ENCODE data around the gene SAPCD2.

SAPCD2 gene

DNA sequence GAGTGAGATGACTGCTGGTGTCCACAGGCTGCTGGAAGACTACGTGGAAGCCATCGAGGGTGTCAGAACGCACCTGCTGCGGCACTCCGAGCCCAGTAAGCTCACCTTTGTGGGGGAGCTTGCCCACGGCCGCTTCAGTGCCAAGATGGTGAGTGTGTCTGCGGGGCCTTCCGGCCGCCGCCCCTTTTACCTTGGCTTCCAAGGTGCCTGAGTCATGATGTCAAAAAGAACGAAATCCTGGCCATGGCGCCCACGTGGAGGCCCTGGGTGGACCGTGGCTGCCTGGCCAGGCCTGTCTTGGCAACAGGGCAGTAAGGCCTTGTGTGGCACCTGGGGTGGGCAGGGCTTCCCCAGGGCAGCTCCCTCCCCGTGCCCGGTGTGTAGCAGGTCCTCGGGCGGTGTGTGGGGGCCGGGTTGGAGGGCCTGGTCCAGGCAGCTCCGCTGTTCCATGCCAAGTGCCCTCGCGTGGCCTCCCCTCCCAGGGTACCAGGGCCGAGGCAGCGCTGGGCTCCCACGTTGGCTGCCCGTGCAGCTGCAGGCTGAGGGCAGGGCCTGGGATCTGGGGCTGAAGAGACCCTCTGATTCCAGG, 36.4 kb upstream of the SAPCD2 start:
- Histone ChIP-seq H3K9me3 (ENCODE audit: control insufficient read depth in 1 of 2, low read length in 2 of 2) (peaks cover 4 to 12% of the 10 kb centered on the region in 2 donors), H3K9ac (ENCODE audit: low read depth in 1 of 2, low read length in 2 of 2) (no peak overlapping the region), H3K4me1 (ENCODE audit: control insufficient read depth in 1 of 2, insufficient read depth in 2 of 2, low read length in 2 of 2) (no peaks in the 10 kb centered on the region), H3K27ac (ENCODE audit: low read depth, low read length) (no peak overlapping the region), H3K4me3 (ENCODE audit: low read depth in 1 of 2, low read length in 2 of 2) (no peak overlapping the region), H3K27me3 (ENCODE audit: control insufficient read depth in 1 of 2, insufficient read depth in 2 of 2, low read length in 2 of 2) (no peaks in the 10 kb centered on the region), H3K36me3 (ENCODE audit: control insufficient read depth in 1 of 2, insufficient read depth in 2 of 2, low read length in 2 of 2) (peaks cover 30 to 84% of the 10 kb centered on the region in 2 donors)

DNA sequence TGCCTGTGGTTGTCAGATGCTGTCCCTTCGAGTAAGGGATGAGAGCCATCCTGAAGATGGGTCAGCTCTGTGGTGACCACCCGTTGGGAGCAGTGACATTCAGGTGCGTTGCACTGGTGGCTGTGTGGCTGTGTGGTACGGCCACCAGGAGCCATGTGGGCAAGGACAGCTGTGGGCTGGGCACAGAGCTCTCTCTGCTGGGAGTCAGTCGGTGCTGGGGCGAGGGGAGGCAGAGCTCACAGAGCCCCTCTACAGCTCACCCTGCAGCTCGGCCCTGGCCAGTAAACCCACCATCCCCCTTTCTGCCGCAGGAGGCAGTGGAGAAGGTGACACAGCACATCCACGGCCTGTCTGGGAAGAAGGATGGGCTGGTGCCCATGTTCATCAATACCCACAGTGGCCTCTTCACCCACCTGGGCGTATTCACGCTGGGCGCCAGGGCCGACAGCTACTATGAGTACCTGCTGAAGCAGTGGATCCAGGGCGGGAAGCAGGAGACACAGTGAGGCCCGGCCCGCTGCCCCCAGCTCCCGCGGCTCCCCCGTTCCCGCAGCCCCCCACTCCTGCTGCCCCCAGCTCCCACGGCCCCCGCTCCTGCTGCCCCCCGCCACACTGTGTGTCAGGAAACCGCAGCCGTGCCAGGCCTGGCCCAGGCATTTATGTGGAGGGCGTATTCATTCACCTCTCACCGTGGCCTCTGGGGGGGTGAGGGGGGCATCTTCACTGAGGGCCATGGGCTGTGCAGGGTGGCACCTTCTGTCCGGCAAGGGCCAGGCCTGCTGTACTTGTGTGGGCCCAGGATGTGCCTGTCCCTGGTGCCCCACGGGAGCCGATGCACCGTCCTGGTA, 35.7 kb upstream of the SAPCD2 start:
- Histone ChIP-seq H3K36me3 (ENCODE audit: control insufficient read depth in 1 of 2, insufficient read depth in 2 of 2, low read length in 2 of 2) (peaks cover 37 to 91% of the 10 kb centered on the region in 2 donors), H3K4me3 (ENCODE audit: low read depth in 1 of 2, low read length in 2 of 2) (no peak overlapping the region), H3K9me3 (ENCODE audit: control insufficient read depth in 1 of 2, low read length in 2 of 2) (peaks cover 4 to 12% of the 10 kb centered on the region in 2 donors), H3K4me1 (ENCODE audit: control insufficient read depth in 1 of 2, insufficient read depth in 2 of 2, low read length in 2 of 2) (no peaks in the 10 kb centered on the region), H3K27ac (ENCODE audit: low read depth, low read length) (no peak overlapping the region), H3K27me3 (ENCODE audit: control insufficient read depth in 1 of 2, insufficient read depth in 2 of 2, low read length in 2 of 2) (no peaks in the 10 kb centered on the region), H3K9ac (ENCODE audit: low read depth in 1 of 2, low read length in 2 of 2) (no peak overlapping the region)

DNA sequence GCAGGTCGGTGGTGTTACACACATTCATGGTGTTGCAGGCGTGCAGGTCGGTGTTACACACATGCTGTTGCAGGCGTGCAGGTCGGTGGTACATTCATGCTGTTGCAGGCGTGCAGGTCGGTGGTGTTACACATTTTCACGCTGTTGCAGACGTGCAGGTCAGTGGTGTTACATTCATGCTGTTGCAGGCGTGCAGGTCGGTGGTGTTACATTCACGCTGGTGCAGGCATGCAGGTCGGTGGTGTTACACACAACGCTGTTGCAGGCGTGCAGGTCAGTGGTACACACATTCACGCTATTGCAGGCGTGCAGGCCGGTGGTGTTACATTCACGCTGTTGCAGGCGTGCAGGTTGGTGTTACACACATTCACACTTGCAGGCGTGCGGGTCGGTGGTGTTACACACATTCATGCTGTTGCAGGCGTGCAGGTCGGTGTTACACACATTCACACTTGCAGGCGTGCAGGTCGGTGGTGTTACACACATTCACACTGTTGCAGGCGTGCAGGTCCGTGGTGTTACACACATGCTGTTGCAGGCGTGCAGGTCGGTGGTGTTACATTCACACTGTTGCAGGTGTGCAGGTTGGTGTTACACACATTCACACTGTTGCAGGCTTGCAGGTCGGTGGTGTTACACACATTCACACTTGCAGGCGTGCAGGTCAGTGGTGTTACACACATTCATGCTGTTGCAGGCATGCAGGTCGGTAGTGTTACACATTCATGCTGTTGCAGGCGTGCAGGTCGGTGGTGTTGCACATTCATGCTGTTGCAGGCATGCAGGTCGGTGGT, 33.0 kb upstream of the SAPCD2 start:
- no peak overlapping the region for H3K27ac ChIP-seq (ENCODE audit: low read depth, low read length)
- no peak overlapping the region for H3K9ac ChIP-seq (ENCODE audit: low read depth in 1 of 2, low read length in 2 of 2)
- peaks cover 38 to 91% of the 10 kb centered on the region in 2 donors for H3K36me3 ChIP-seq (ENCODE audit: control insufficient read depth in 1 of 2, insufficient read depth in 2 of 2, low read length in 2 of 2)
- no peak overlapping the region for H3K4me3 ChIP-seq (ENCODE audit: low read depth in 1 of 2, low read length in 2 of 2)
- H3K9me3 ChIP-seq (ENCODE audit: control insufficient read depth in 1 of 2, low read length in 2 of 2): peaks cover 4 to 12% of the 10 kb centered on the region in 2 donors
- H3K4me1 ChIP-seq (ENCODE audit: control insufficient read depth in 1 of 2, insufficient read depth in 2 of 2, low read length in 2 of 2): no peaks in the 10 kb centered on the region
- no peaks in the 10 kb centered on the region for H3K27me3 ChIP-seq (ENCODE audit: control insufficient read depth in 1 of 2, insufficient read depth in 2 of 2, low read length in 2 of 2)

DNA sequence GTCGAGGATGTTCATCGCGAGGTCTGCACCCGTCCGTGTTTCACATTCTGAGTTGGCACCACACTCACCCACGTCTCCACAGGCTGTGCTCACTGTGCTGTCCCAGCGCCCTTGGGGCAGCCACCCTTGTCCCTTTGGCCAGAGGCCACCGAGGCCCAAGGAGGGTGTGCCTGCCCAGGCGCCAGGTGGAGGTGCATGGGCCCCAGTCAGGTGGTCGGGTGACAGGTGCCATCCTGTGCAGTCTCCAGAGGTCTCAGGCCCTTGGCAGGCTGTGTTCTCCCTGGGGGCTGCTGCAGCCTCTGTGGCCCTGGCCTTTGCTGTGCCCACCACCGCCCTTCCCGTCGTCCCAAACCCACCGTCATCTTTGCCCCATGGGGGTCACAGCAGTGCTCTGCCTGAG, 28.9 kb upstream of the SAPCD2 start:
- H3K36me3 ChIP-seq (ENCODE audit: control insufficient read depth in 1 of 2, insufficient read depth in 2 of 2, low read length in 2 of 2): peaks cover 49 to 77% of the 10 kb centered on the region in 2 donors
- H3K4me1 ChIP-seq (ENCODE audit: control insufficient read depth in 1 of 2, insufficient read depth in 2 of 2, low read length in 2 of 2): peaks cover 0 to 10% of the 10 kb centered on the region in 2 donors
- H3K4me3 ChIP-seq (ENCODE audit: low read depth in 1 of 2, low read length in 2 of 2): no peak overlapping the region
- no peaks in the 10 kb centered on the region for H3K27me3 ChIP-seq (ENCODE audit: control insufficient read depth in 1 of 2, insufficient read depth in 2 of 2, low read length in 2 of 2)
- H3K9me3 ChIP-seq (ENCODE audit: control insufficient read depth in 1 of 2, low read length in 2 of 2): peaks cover 4 to 12% of the 10 kb centered on the region in 2 donors
- no peak overlapping the region for H3K27ac ChIP-seq (ENCODE audit: low read depth, low read length)
- H3K9ac ChIP-seq (ENCODE audit: low read depth in 1 of 2, low read length in 2 of 2): no peak overlapping the region

DNA sequence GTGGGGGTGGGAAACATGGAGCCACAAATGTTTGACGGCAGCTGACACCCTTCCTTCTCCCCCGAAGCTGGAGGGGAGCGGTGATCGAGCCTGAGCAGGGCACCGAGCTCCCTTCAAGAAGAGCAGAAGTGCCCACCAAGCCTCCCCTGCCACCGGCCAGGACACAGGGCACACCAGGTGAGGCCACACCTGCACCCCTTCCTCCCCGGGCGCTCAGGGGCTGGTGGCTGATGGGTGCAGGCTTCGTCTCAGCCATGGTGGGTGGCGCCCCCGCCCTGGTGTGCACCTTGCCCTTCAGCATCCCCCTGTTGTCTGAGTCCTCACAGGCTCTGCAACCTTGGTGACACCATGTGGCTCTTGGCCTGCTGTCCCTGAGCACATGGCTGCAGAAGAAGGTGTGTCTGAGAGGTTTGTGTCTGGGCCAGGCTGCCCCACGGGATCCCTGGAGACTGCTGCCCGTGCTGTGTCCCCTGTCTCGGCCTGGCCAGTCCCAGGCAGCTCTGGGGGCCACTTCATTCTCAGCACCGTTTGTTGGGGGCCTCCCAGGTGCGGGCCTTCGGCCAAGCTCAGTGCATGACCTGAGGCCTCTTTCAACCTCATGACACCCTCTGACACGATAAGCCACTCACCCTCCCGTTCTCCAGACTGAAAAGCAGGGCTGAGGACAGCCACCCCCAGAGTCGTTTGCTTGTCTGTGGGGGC, 27.6 kb upstream of the SAPCD2 start:
- no peak overlapping the region for H3K27ac ChIP-seq (ENCODE audit: low read depth, low read length)
- H3K9me3 ChIP-seq (ENCODE audit: control insufficient read depth in 1 of 2, low read length in 2 of 2): peaks cover 0 to 11% of the 10 kb centered on the region in 2 donors
- H3K36me3 ChIP-seq (ENCODE audit: control insufficient read depth in 1 of 2, insufficient read depth in 2 of 2, low read length in 2 of 2): peaks cover 39 to 69% of the 10 kb centered on the region in 2 donors
- H3K27me3 ChIP-seq (ENCODE audit: control insufficient read depth in 1 of 2, insufficient read depth in 2 of 2, low read length in 2 of 2): no peaks in the 10 kb centered on the region
- no peak overlapping the region for H3K9ac ChIP-seq (ENCODE audit: low read depth in 1 of 2, low read length in 2 of 2)
- no peak overlapping the region for H3K4me3 ChIP-seq (ENCODE audit: low read depth in 1 of 2, low read length in 2 of 2)
- peaks cover 0 to 10% of the 10 kb centered on the region in 2 donors for H3K4me1 ChIP-seq (ENCODE audit: control insufficient read depth in 1 of 2, insufficient read depth in 2 of 2, low read length in 2 of 2)

DNA sequence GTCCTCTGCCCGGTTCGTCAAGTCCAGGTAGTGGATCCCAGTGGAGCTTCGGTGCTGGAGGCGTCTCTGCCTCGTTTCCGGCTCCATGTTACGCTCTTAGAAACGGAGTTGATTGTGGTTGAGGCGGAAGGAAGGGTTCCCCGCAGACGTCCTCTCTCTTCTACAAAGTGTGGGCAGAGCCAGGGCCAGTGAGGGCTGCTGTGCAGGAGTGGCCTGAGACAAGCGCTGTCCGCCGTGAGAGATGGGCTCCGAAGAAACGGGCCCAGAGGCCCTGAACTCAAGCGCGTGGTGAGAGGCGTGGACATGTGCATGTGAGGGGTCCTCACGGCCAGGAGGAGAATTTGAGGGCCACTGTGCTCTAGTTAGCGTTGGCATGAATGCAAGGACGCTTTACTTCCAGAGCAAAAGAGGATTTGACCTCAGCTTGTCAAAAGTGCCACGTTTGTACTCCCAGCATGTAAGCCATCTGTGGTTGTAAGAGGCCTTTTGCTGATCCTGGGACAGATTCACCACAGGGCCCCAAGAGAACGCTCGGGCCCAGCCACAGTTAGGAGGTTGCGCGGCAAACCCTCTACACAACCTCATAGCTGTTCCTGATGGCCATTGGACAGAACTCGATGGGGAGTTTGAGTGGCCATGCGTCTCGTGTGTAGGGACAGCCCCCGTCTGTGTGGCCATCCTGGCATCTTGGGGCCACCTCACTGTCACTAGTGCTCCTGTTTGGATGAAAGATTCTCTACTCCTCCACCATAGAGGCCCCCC, 26.6 kb upstream of the SAPCD2 start:
- Histone ChIP-seq H3K9ac (ENCODE audit: low read depth in 1 of 2, low read length in 2 of 2) (no peak overlapping the region), H3K27me3 (ENCODE audit: control insufficient read depth in 1 of 2, insufficient read depth in 2 of 2, low read length in 2 of 2) (no peaks in the 10 kb centered on the region), H3K9me3 (ENCODE audit: control insufficient read depth in 1 of 2, low read length in 2 of 2) (peaks cover 0 to 2% of the 10 kb centered on the region in 2 donors), H3K4me3 (ENCODE audit: low read depth in 1 of 2, low read length in 2 of 2) (no peak overlapping the region), H3K36me3 (ENCODE audit: control insufficient read depth in 1 of 2, insufficient read depth in 2 of 2, low read length in 2 of 2) (peaks cover 30 to 65% of the 10 kb centered on the region in 2 donors), H3K4me1 (ENCODE audit: control insufficient read depth in 1 of 2, insufficient read depth in 2 of 2, low read length in 2 of 2) (peaks cover 0 to 10% of the 10 kb centered on the region in 2 donors), H3K27ac (ENCODE audit: low read depth, low read length) (no peak overlapping the region)

DNA sequence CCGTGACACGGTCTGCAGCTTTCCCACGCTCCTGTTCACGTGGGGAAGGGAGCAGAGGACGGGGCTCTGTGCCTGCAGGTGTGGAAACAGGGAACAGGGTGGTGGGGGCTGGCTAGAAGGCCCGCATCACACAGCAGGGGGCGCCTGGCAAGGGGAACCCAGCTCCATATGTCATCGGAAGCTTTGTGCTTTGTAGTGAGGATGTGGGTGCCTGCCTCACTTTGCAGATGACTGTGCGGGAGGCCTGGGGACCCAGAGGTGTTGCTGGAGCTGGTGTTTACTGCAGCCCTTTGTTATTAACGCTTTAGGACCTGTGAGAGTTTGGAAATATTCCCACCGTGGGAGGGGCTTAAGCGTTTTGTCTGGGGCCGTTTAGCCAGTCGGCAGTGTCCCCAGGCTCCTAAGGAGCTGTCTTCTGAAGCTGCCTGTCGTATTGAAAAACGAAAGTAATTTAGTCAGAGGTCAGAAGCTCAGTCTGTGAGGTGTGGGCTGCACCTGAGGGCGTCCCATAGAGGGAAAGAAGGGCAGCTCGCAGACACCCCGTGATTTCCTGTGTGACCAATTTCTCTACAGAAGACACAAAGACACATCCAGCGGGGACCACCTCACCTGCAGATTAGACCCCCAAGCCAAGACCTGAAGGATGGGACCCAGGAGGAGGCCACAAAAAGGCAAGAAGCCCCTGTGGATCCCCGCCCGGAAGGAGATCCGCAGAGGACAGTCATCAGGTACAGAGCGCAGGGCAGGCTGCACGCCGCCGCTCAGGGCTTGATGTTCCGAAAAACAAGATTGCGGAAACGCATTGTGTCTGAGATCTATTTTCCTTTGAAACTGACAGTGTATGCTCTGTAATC, 25.5 kb upstream of the SAPCD2 start:
- H3K9me3 ChIP-seq (ENCODE audit: control insufficient read depth in 1 of 2, low read length in 2 of 2): no peaks in the 10 kb centered on the region
- peaks cover 21 to 57% of the 10 kb centered on the region in 2 donors for H3K36me3 ChIP-seq (ENCODE audit: control insufficient read depth in 1 of 2, insufficient read depth in 2 of 2, low read length in 2 of 2)
- H3K4me1 ChIP-seq (ENCODE audit: control insufficient read depth in 1 of 2, insufficient read depth in 2 of 2, low read length in 2 of 2): peaks cover 0 to 10% of the 10 kb centered on the region in 2 donors
- H3K27me3 ChIP-seq (ENCODE audit: control insufficient read depth in 1 of 2, insufficient read depth in 2 of 2, low read length in 2 of 2): no peaks in the 10 kb centered on the region
- H3K9ac ChIP-seq (ENCODE audit: low read depth in 1 of 2, low read length in 2 of 2): peak overlapping the region; percentile 9 to 25
- peak overlapping the region; percentile 21 for H3K27ac ChIP-seq (ENCODE audit: low read depth, low read length)
- peak overlapping the region; percentile 34 to 61 for H3K4me3 ChIP-seq (ENCODE audit: low read depth in 1 of 2, low read length in 2 of 2)

DNA sequence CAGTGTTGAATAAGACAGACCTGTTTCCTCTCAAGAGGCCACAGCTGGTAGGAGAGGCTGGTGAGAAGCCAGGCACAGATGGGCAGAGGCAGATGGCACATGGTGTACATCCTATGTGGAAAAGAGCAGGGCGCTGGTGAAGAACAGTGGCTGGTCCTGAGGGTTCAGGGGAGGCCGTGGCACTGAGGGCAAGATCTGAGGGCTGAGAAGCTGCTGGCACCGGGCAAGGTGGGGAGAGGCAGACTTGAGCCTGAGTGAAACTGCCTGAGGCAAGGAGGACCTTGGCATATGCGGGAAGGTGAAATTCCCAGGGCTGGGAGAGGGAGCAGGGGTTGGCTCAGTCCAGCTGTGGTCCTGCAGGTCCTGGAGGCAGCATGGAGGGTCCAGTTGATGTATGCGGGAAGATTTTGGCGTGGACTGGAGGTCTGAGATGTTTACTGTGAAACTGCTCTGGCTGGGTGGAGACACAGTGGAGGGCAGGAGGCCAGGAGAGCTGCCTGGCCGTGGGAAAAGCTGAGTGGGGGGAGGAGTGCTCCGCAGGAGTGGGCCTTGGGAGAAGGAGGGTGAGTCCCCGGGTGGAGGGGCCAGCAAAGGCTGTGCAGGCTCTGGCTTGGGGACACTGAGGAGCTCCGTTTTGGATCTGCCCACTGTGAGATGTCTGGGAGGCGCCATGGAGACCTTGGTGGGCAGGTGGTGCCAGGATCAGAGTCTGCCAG, 19.0 kb upstream of the SAPCD2 start:
- H3K4me3 ChIP-seq (ENCODE audit: low read depth in 1 of 2, low read length in 2 of 2): no peak overlapping the region
- H3K4me1 ChIP-seq (ENCODE audit: control insufficient read depth in 1 of 2, insufficient read depth in 2 of 2, low read length in 2 of 2): peaks cover 14 to 21% of the 10 kb centered on the region in 2 donors
- H3K9ac ChIP-seq (ENCODE audit: low read depth in 1 of 2, low read length in 2 of 2): no peak overlapping the region
- H3K9me3 ChIP-seq (ENCODE audit: control insufficient read depth in 1 of 2, low read length in 2 of 2): no peaks in the 10 kb centered on the region
- H3K27me3 ChIP-seq (ENCODE audit: control insufficient read depth in 1 of 2, insufficient read depth in 2 of 2, low read length in 2 of 2): no peaks in the 10 kb centered on the region
- H3K36me3 ChIP-seq (ENCODE audit: control insufficient read depth in 1 of 2, insufficient read depth in 2 of 2, low read length in 2 of 2): peaks cover 4 to 26% of the 10 kb centered on the region in 2 donors
- no peak overlapping the region for H3K27ac ChIP-seq (ENCODE audit: low read depth, low read length)

Measured in duodenal mucosa (tissue), 2 donors.